Gastroesophageal sphincter (tissue), 3 donors: ENCODE data around the gene ITGB2.

Experiments used
- POLR2AphosphoS5 ChIP-seq: sonication (generic); formaldehyde crosslinking; IDR thresholded peaks from one replicate; pipeline ENCODE4 v1.6.1; 2017; ENCODE audit warnings: antibody characterized with exemption
- TF ChIP-seq, protein P1 (sequence below), 4 experiments: fragments of 200-600 bp in 2 of 4; fragments of 450-650 bp in 2 of 4; sonication (generic) in 1 of 4; IDR thresholded peaks; one replicate each; pipeline ENCODE4 v1.5.1; 2017 to 2019; ENCODE audit warnings: antibody characterized with exemption in 4 of 4, mild to moderate bottlenecking in 2 of 4, moderate library complexity in 2 of 4

DNA sequence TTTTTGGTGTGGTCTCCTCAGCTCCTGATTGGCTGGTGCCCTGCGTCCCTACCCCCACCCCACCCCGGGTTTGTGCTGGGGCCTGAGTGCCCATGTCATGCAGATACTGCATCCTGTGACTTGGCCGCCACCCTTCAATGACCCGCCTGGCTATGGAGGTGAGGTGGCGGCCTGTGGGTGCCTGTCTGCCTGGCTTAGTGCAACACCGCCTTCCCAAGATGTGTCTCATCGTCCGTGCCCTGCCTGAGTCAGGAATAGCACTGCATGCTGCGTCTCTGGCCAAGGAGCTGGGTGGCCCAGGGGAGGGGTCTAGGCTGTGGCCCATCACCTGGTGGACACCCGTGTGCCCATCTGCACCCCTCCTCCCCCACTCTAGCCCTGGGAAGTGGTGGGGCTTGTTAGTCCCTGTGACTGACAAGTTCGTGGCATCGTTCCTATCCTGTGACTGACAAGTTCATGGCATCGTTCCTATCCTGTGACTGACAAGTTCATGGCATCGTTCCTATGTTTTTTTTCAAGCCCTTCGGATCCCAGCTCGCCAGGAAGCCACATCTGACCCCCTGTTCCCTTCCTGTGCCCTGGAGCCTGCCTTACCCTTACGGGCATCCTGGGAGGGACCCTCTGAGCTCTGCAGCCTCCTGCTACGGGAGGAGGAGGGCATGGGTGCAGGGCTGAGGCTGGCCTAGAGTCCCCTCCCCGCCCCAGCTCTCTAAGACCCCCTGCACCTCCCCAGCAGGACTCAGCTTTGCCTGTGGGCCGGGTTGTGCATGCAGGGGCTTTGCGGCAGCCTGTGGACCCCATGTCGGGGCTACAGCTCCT is 26.6 kb upstream of the ITGB2 start:
- TF ChIP-seq, protein P1, sequence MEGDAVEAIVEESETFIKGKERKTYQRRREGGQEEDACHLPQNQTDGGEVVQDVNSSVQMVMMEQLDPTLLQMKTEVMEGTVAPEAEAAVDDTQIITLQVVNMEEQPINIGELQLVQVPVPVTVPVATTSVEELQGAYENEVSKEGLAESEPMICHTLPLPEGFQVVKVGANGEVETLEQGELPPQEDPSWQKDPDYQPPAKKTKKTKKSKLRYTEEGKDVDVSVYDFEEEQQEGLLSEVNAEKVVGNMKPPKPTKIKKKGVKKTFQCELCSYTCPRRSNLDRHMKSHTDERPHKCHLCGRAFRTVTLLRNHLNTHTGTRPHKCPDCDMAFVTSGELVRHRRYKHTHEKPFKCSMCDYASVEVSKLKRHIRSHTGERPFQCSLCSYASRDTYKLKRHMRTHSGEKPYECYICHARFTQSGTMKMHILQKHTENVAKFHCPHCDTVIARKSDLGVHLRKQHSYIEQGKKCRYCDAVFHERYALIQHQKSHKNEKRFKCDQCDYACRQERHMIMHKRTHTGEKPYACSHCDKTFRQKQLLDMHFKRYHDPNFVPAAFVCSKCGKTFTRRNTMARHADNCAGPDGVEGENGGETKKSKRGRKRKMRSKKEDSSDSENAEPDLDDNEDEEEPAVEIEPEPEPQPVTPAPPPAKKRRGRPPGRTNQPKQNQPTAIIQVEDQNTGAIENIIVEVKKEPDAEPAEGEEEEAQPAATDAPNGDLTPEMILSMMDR (IDR thresholded peaks at IDR 0.05) = no peak
- TF ChIP-seq POLR2AphosphoS5 = no peak
